NT2/D1 (cell line): ENCODE results near the gene DAAM1.

Experiments used
- SUZ12 ChIP-seq: IDR thresholded peaks from 2 replicates; pipeline ENCODE4 v1.6.1; 2011; ENCODE audit not compliant: insufficient read length, insufficient read depth; ENCODE audit errors: extremely low read depth
- YY1 ChIP-seq: IDR thresholded peaks from 2 replicates; pipeline ENCODE4 v1.6.1; 2011; ENCODE audit not compliant: insufficient read length, insufficient read depth
- ZNF274 ChIP-seq: IDR thresholded peaks from 2 replicates; pipeline ENCODE4 v1.6.1; 2011; ENCODE audit warnings: mild to moderate bottlenecking, low read depth, low read length

DNA sequence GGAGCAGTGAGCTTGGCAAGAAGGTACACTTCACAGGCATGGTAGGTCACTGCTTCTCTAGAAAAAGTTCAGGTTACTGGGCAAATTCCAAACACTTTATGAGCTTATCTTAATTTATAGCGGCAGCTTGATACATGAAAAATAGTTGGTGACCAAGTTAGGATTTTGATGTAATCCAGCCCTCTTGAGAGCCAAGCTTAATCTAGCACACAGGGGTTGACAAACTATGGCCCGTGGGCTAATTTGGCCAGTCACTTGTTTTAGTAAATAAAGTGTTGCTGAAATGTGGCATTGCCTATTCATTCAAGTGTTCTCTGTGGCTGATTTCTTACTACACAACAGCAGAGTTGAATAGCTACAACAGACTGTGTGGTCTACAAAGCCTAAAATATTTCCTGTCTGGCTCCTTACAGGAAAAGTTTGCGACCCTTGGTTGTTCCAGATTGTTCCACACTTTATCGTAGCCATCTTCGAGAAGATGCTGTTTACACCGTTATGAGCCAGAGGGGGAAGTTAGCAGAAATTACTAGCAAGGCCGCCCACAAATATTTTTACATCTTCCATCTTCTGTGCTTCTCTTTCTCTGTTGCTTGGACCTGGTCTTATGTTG lies 120.9 kb downstream of the DAAM1 start:
- no peak for TF ChIP-seq SUZ12
- TF ChIP-seq YY1, result no peak
- no peak for TF ChIP-seq ZNF274
